ENCODE measurements around the gene EEF1A1.

The EEF1A1 gene

DNA sequence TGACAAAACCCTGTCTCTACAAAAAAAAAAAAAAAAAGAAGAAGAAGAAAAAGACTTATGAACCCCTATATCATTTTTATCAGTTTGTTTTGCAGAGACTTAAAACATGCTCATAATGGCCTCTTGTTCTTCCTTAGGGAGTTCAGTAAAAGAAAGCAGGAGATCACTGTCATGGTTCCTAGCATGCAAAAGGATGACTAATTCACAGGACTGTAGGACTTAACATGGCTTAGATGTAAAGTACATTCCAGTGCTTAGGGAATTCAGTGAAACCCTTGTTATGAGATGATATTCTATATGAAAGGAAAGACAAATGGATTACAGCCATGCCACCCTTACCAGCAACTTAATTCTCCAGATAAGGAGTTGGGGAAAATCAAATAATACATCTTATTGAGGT, 29.5 kb downstream of the EEF1A1 start:
- TF ChIP-seq, protein P1, sequence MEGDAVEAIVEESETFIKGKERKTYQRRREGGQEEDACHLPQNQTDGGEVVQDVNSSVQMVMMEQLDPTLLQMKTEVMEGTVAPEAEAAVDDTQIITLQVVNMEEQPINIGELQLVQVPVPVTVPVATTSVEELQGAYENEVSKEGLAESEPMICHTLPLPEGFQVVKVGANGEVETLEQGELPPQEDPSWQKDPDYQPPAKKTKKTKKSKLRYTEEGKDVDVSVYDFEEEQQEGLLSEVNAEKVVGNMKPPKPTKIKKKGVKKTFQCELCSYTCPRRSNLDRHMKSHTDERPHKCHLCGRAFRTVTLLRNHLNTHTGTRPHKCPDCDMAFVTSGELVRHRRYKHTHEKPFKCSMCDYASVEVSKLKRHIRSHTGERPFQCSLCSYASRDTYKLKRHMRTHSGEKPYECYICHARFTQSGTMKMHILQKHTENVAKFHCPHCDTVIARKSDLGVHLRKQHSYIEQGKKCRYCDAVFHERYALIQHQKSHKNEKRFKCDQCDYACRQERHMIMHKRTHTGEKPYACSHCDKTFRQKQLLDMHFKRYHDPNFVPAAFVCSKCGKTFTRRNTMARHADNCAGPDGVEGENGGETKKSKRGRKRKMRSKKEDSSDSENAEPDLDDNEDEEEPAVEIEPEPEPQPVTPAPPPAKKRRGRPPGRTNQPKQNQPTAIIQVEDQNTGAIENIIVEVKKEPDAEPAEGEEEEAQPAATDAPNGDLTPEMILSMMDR (IDR thresholded peaks at IDR 0.05; ENCODE audit: control insufficient read depth, extremely low read depth, insufficient read depth): no peak
- DNase-seq (ENCODE audit: low read depth): no peak
- H3K4me3 ChIP-seq (ENCODE audit: low read depth, low read length): no peak overlapping the region

DNA sequence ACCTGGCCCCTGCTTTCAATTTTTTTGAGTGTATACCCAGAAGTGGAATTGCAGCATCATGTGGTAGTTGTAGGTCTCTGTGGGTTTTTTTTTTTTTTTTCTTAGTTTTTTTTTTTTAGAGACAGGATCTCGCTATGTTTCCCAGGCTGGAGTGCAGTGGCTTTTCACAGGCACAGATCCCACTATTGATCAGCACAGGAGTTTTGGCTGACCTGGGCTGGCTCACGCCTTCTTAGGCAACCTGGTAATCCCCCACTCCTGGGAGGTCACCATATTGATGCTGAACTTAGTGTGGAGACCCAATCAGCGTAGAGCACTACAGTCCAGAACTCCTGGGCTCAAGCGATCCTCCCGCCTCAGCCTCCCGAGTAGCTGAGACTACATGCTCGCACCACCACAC, 33.4 kb downstream of the EEF1A1 start:
- DNase-seq (ENCODE audit: low read depth): no peak
- no peak overlapping the region for H3K4me3 ChIP-seq (ENCODE audit: low read depth, low read length)
- TF ChIP-seq, protein P1 (IDR thresholded peaks at IDR 0.05; ENCODE audit: control insufficient read depth, extremely low read depth, insufficient read depth): no peak

DNA sequence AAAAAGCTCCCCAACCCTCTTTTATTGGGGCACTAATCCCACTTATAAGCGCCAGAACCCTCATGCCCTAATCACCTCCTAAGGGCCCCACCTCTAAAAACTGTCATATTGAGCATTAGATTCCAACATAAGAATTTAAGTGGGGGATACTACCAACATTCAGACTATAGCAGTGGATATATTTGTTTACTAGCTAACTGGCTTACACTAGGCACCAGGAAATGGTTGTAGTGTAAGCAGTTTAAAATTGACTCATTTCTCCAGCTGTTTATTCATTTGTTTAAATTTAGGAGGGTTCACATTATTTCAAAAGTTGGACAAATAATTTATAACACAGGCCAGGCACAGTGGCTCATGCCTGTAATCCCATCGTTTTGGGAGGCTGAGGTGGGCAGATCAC, 36.4 kb downstream of the EEF1A1 start:
- no peak for DNase-seq (ENCODE audit: low read depth)
- TF ChIP-seq, protein P1 (IDR thresholded peaks at IDR 0.05; ENCODE audit: control insufficient read depth, extremely low read depth, insufficient read depth): no peak
- no peak overlapping the region for H3K4me3 ChIP-seq (ENCODE audit: low read depth, low read length)

DNA sequence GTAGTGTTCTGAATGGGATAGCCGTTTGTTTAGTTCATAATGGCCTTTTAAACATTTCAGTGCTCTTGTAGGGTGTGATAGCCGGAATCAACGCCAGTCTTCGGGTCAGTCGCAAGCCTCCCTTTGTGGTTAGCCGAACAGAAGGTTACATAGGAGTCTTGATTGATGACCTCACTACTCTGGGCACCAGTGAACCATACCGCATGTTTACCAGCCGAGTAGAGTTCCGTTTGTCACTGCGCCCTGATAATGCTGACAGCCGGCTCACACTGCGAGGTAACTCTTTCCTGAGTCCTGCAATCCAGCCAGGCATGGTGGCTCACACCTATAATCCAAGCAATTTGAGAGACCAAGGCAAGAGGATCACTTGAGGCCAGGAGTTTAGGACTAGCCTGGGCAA, 38.9 kb downstream of the EEF1A1 start:
- TF ChIP-seq, protein P1 (IDR thresholded peaks at IDR 0.05; ENCODE audit: control insufficient read depth, extremely low read depth, insufficient read depth): no peak
- DNase-seq (ENCODE audit: low read depth): no peak
- no peak overlapping the region for H3K4me3 ChIP-seq (ENCODE audit: low read depth, low read length)

DNA sequence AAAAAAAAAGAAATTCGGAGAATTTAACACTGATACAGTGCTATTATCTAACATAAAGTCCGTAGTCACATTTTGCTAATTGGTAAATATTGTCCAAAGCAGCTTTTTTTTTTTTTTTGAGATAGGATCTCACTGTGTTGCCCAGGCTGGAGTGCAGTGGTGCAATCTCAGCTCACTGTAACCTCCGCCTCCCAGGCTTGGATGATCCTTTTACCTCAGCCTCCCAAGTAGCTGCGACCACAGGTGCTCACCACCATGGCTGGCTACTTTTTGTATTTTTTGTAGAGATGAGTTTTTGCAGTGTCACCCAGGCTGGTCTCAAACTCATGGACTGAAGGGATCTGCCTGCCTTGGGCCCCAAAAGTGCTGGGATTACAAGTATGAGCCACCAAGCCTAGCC, 43.4 kb downstream of the EEF1A1 start:
- no peak overlapping the region for H3K4me3 ChIP-seq (ENCODE audit: low read depth, low read length)
- TF ChIP-seq, protein P1 (IDR thresholded peaks at IDR 0.05; ENCODE audit: control insufficient read depth, extremely low read depth, insufficient read depth): no peak
- DNase-seq (ENCODE audit: low read depth): no peak

DNA sequence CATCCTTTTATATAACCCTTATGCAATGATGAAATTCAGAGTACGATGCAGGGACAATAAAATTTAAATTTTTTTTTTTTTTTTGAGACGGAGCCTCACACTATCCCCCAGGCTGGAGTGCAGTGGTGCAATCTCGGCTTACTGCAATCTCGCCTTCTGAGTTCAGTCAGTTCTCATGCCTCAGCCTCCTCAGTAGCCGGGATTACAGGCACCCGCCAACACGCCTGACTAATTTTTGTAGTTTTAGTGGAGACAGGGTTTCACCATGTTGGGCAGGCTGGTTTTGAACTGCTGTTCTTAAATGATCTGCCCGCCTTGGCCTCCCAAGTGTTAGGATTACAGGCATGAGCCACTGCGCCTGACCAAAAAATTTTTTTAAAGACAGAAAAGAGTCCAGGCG, 44.1 kb downstream of the EEF1A1 start:
- no peak overlapping the region for H3K4me3 ChIP-seq (ENCODE audit: low read depth, low read length)
- DNase-seq (ENCODE audit: low read depth): no peak
- TF ChIP-seq, protein P1 (IDR thresholded peaks at IDR 0.05; ENCODE audit: control insufficient read depth, extremely low read depth, insufficient read depth): no peak

DNA sequence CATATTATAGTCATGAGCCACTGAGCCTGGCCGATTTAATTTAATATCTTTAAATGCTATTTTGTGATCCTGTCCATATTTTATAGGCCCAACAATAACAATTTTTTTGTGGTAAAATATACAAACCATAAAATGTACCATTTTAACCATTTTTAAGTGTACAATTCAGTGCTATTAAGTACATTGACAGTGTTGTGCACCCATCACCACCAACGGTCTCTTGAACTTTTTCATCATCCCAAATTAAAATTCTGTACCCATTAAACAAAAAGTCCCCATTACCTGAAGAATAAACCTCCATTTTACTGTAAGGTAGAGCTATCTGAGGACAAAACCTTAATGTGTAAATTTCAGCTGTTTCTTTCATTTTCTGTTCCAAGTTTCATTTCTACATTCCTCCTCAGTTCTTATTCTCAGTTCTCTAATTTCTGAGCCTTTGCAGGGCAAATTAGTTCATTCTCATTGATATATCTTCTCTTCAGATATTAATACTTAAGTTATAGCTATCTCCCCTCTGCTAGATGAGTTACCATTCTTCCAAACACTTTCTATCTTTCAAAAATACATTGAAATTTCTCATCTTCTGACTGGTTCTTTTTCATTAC, 49.0 kb downstream of the EEF1A1 start:
- no peak overlapping the region for H3K4me3 ChIP-seq (ENCODE audit: low read depth, low read length)
- TF ChIP-seq, protein P1 (IDR thresholded peaks at IDR 0.05; ENCODE audit: control insufficient read depth, extremely low read depth, insufficient read depth): no peak
- no peak for DNase-seq (ENCODE audit: low read depth)

Data from LNCaP clone FGC (cell line).